ENCODE results near the gene HAP1.
A peak's percentile ranks its signal among the peaks of the same experiment; 100 is the strongest.
"Not testable (repeated sequence)": the region's sequence is repeated elsewhere in the genome, so short reads cannot be mapped to it uniquely, and the experiment has no call there.

The HAP1 gene

GRCh38 chr17:41724476-41725050 is 9.9 kb downstream of the HAP1 start:
- no peak for DNase-seq (ENCODE audit: low spot score)

GRCh38 chr17:41723801-41724475 is 10.5 kb downstream of the HAP1 start:
- no peak for DNase-seq (ENCODE audit: low spot score)

- DNase-seq (ENCODE audit: low spot score), result no peak
Observed at GRCh38 chr17:41722231-41722630, 12.2 kb downstream of the HAP1 start.

GRCh38 chr17:41718287-41718645 is 16.2 kb downstream of the HAP1 start:
- no peak for DNase-seq (ENCODE audit: low spot score)

- DNase-seq (ENCODE audit: low spot score), result no peak
Observed at GRCh38 chr17:41717408-41718286, 16.8 kb downstream of the HAP1 start.

GRCh38 chr17:41711669-41712400 is 22.6 kb downstream of the HAP1 start, which contains the start of gene GAST:
GAST (plus strand) TSS chr17:41712331; CDS start chr17:41715437, 3,106 bp downstream.
- no peak for DNase-seq (ENCODE audit: low spot score)

- DNase-seq (ENCODE audit: low spot score), result no peak
Observed at GRCh38 chr17:41710472-41711090, 23.9 kb downstream of the HAP1 start.

- DNase-seq (ENCODE audit: low spot score), result no peak
Observed at GRCh38 chr17:41707803-41708669, 26.4 kb downstream of the HAP1 start.

GRCh38 chr17:41705271-41705991 is 29.0 kb downstream of the HAP1 start:
- DNase-seq (ENCODE audit: low spot score), result no peak

- no peak for DNase-seq (ENCODE audit: low spot score)
Observed at GRCh38 chr17:41702712-41703111, 31.7 kb downstream of the HAP1 start.

- DNase-seq (ENCODE audit: low spot score), result not testable (repeated sequence)
Observed at GRCh38 chr17:41700843-41701242, 33.6 kb downstream of the HAP1 start.

GRCh38 chr17:41697122-41697962 is 37.1 kb downstream of the HAP1 start:
- DNase-seq (ENCODE audit: low spot score), result peak; percentile 42

GRCh38 chr17:41695954-41696757 is 38.3 kb downstream of the HAP1 start:
- DNase-seq (ENCODE audit: low spot score), result peak; percentile 94

GRCh38 chr17:41695134-41695661 is 39.2 kb downstream of the HAP1 start:
- peak; percentile 24 for DNase-seq (ENCODE audit: low spot score)

- peak; percentile 58 for DNase-seq (ENCODE audit: low spot score)
Observed at GRCh38 chr17:41692722-41693521, 41.5 kb downstream of the HAP1 start.

- DNase-seq (ENCODE audit: low spot score), result peak; percentile 43
Observed at GRCh38 chr17:41691031-41691777, 43.2 kb downstream of the HAP1 start.

All from NAMALWA (cell line).